Epithelial cell of proximal tubule (primary cell): ENCODE results near the gene C4orf54. TPM values are rescaled to one million over a fixed set of nuclear protein-coding genes. Genes with fewer than 3 reads are reported as not detected.

Source experiments
- DNase-seq: peaks from one replicate; pipeline ENCODE4 v3.0.0-alpha.2; 2011; ENCODE audit warnings: low read depth
- H3K4me3 ChIP-seq: 2 replicates; pipeline ENCODE4 v1.5.1; 2011; ENCODE audit warnings: low read depth, mild to moderate bottlenecking, low read length
- total RNA-seq: library from RNA; depleted of rRNA; stranded (reverse); fragments of >200 nt; gene quantifications from 2 replicates; pipeline ENCODE4 v1.2.3, GENCODE V29; 2015
- TF ChIP-seq, protein P1 (sequence below): conservative IDR thresholded peaks from 2 replicates; pipeline ENCODE4 v1.5.1; 2012; ENCODE audit warnings: low read depth, mild to moderate bottlenecking, low read length

C4orf54 gene
- total RNA-seq, 1 donor from 2014 or later, result not detected

DNA sequence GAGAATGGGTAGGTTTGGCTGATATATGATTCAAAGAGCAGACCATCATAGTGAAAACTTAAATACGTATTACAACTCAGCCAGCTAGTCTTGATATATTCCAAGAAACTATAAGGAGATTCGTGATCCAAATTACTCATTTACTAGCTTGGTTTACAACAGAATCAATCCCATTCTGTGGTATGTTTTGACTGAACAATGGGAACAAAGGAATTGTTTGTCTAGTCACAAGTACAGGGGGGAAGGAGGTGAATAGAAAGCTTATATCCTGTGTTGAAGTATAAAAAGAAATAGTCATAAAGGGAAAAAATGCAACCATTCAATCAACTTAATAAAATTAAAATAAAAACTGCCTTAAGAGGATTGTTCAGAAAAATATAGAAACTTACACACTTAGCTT, 17.0 kb downstream of the C4orf54 start:
- TF ChIP-seq, protein P1, sequence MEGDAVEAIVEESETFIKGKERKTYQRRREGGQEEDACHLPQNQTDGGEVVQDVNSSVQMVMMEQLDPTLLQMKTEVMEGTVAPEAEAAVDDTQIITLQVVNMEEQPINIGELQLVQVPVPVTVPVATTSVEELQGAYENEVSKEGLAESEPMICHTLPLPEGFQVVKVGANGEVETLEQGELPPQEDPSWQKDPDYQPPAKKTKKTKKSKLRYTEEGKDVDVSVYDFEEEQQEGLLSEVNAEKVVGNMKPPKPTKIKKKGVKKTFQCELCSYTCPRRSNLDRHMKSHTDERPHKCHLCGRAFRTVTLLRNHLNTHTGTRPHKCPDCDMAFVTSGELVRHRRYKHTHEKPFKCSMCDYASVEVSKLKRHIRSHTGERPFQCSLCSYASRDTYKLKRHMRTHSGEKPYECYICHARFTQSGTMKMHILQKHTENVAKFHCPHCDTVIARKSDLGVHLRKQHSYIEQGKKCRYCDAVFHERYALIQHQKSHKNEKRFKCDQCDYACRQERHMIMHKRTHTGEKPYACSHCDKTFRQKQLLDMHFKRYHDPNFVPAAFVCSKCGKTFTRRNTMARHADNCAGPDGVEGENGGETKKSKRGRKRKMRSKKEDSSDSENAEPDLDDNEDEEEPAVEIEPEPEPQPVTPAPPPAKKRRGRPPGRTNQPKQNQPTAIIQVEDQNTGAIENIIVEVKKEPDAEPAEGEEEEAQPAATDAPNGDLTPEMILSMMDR, result no peak
- H3K4me3 ChIP-seq, result no peak overlapping the region
- no peak for DNase-seq

DNA sequence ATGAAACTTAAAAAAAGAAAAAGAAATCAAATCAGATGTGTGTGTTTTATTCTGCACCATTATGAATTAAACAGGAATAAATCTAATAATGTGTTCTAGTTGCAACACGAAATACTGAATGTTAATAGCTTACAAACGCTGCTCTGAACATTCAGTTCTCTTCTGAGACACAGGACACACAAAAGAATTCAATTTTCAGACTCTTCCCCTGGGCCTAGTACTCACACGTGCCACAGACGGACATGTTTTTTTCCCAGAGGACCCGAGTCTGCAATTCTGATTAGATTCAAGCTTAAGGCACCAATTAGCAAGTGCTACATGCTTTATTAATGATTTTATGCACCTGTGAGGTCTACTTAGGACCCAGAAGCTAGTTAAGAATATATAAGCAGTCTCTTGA, 20.5 kb downstream of the C4orf54 start:
- TF ChIP-seq, protein P1, result no peak
- DNase-seq, result no peak
- no peak overlapping the region for H3K4me3 ChIP-seq

DNA sequence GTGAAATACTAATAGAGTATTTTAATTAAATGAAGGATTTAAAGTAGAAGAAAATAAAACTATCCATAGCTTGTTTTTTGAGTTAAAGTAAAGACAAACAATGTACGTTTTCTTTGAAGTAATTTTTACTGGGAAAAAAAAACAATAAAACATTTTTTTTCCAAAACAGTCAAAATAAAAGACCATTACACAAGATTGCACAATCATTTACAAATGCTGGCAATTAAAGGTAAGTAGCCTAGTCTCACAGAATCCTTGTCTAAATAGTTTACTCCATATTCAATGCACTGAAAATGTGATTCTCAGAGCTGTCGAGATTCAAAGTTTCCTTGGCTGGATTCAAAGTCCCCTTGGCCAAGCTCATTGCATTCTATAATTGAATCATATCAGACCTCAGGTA, 21.2 kb downstream of the C4orf54 start:
- TF ChIP-seq, protein P1, result no peak
- no peak for DNase-seq
- H3K4me3 ChIP-seq, result no peak overlapping the region

DNA sequence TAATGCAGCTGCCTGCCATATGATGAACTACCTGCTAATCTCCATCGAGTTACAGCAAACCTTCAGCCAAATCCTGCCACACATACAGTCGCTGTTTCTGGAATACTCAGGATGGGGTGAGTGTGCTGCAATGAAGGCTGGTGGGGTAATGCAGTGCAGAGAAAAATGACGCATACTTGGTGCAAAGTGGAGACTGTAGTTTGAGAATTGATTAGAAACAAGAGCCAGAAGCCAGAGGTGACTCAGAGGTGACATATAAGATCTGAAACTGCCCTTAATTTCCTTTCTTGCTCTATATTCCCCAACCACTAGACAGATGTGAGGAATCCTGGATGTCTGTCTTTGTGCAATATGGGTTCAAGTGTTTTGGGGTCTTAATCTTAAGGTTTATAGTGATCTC, 22.0 kb downstream of the C4orf54 start:
- no peak overlapping the region for H3K4me3 ChIP-seq
- TF ChIP-seq, protein P1, result no peak
- DNase-seq, result no peak

DNA sequence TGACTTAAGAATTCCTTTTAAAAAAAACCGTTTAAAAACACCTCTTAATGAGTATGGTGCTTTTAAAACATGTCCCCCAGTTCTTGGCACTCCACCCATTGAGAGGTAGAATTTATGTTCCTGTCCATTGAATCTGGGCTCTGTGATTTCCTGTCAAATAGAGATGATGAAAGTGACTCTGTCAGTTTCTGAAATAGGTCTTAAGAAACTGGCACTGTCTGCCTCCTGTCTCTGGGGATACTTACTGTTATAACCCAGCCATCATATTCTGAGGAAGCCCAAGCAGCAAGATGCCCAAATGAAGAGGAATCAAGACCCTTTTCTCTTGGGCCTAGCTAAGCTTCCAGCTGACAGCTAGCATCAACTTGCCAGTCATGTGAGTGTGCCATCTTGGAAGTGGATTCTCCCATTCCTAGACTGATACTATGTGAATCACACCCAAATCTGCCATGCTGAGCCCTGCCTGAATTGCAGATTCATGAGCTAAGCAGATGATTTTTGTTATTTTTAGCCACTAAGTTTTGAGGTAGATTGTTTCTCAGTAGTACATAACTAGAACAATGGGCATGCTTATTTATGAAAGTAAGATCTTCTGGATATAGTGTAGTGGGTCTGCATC, 22.8 kb downstream of the C4orf54 start:
- no peak for DNase-seq

DNA sequence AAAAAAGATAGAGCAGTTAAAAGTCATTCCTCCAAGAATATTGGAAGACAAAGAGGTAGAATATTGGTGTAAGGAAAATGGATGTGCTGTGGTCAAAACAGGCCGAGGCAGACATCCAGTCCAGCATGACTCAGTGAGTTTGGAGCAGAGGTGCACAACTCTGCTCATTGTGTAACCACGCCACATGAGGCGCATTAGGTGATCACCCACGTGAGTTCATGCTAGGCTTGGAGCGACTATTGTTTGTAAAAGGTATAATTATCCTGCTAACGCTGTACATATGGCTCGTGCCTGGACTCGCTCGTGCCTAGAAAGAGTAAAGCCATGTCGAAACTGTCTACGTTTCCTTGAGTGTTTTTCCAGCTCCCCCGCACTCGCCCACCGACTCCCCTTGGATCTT, 23.9 kb downstream of the C4orf54 start:
- no peak for DNase-seq
- TF ChIP-seq, protein P1, result no peak
- no peak overlapping the region for H3K4me3 ChIP-seq

More for the DNA sequence above, 22.8 kb downstream of the C4orf54 start:
- no peak overlapping the region for H3K4me3 ChIP-seq
- TF ChIP-seq, protein P1, result no peak

DNA sequence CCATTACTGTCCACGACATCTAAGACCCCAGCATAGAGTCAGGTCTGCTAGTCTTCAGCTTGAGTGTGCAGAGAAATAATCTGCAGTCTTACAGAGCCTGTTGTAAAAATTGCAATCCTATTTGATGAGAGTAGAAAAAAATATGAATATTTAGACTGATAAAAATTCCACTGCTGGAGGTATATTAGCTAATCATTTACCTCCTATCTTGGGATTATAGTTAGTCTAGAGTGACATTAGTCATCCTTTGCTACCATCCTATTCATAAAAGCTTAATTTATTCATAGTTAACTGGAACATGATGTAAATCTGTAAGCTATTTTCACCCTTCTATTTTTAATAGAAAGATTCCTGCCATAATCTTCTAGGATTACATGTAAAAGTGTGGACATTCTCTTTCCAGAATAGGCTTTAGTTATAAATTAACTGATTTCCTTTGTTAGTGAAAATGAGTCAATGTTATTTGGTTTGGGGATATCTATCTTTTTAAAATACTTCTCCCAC, 26.7 kb downstream of the C4orf54 start:
- no peak for DNase-seq
- TF ChIP-seq, protein P1, result no peak
- H3K4me3 ChIP-seq, result no peak overlapping the region
